Common myeloid progenitor, CD34-positive (primary cell): ENCODE measurements around the gene DNAJC15.

Experiments used
- CTCF ChIA-PET: fragments of 350-600 bp; sonication (Branson Sonifier 250); formaldehyde crosslinking; loops from one replicate; lab custom pipeline; 2021; ENCODE audit warnings: antibody characterized with exemption; lab: Charles Lee
- POLR2A ChIA-PET: fragments of 350-600 bp; sonication (Branson Sonifier 250); formaldehyde crosslinking; loops from one replicate; lab custom pipeline; 2021; ENCODE audit warnings: antibody characterized with exemption; lab: Charles Lee
- DNase-seq, 3 donors: peaks; one replicate each; pipeline versions ENCODE4 v3.0.0 to v3.0.0-alpha.2; 2013
- H3K27ac ChIP-seq, 2 experiments: 1 replicate in 1 of 2; 2 replicates in 1 of 2; pipeline ENCODE4 v1.7.0; 2013; ENCODE audit warnings: inconsistent platforms in 2 of 2, low read length in 2 of 2, mild to moderate bottlenecking in 2 of 2, low read depth in 1 of 2, moderate library complexity in 1 of 2; ENCODE audit not compliant: severe bottlenecking in 2 of 2, insufficient read depth in 1 of 2, poor library complexity in 1 of 2
- H3K27me3 ChIP-seq, 5 experiments: replicated peaks in 2 of 5; 1 replicate in 3 of 5; 2 replicates in 2 of 5; pipeline versions ENCODE4 v1.6.1 to v1.7.0; 2013; ENCODE audit warnings: low read length in 4 of 5, mild to moderate bottlenecking in 2 of 5, moderate library complexity in 2 of 5, inconsistent platforms in 1 of 5; ENCODE audit not compliant: insufficient read depth in 5 of 5, control insufficient read depth in 4 of 5
- H3K36me3 ChIP-seq, 4 experiments: 1 replicate in 2 of 4; 2 replicates in 2 of 4; pipeline versions ENCODE4 v1.6.1 to v1.7.0; 2013; ENCODE audit warnings: low read length in 3 of 4, control low read depth in 1 of 4, mild to moderate bottlenecking in 1 of 4; ENCODE audit not compliant: control insufficient read depth in 4 of 4, insufficient read depth in 4 of 4
- H3K4me1 ChIP-seq, 4 experiments: 1 replicate in 3 of 4; 2 replicates in 1 of 4; pipeline versions ENCODE4 v1.6.1 to v1.7.1; 2013; ENCODE audit warnings: low read length in 3 of 4, mild to moderate bottlenecking in 3 of 4, control low read depth in 1 of 4, inconsistent platforms in 1 of 4, moderate library complexity in 1 of 4; ENCODE audit not compliant: control insufficient read depth in 4 of 4, insufficient read depth in 4 of 4; ENCODE audit errors: control extremely low read depth in 1 of 4
- H3K4me3 ChIP-seq, 7 experiments: 1 replicate in 4 of 7; 2 replicates in 3 of 7; pipeline versions ENCODE4 v1.5.1 to v1.7.0; 2013; ENCODE audit warnings: mild to moderate bottlenecking in 7 of 7, low read length in 6 of 7, moderate library complexity in 6 of 7, inconsistent platforms in 2 of 7, low read depth in 2 of 7, control low read depth in 1 of 7; ENCODE audit not compliant: insufficient read depth in 4 of 7, control insufficient read depth in 1 of 7; ENCODE audit errors: extremely low read depth in 1 of 7
- H3K9me3 ChIP-seq, 5 experiments: 1 replicate in 4 of 5; 2 replicates in 1 of 5; pipeline versions ENCODE4 v1.6.1 to v1.7.1; 2013; ENCODE audit warnings: low read length in 4 of 5, mild to moderate bottlenecking in 2 of 5, inconsistent platforms in 1 of 5, low read depth in 1 of 5, moderate library complexity in 1 of 5; ENCODE audit not compliant: control insufficient read depth in 4 of 5, insufficient read depth in 2 of 5; ENCODE audit errors: control extremely low read depth in 1 of 5
- WGBS: methylation state at CpG from one replicate; pipeline ENCODE4 v1.1.5; 2013; ENCODE audit not compliant: insufficient coverage; 5-methylcytosine and 5-hydroxymethylcytosine counted together

DNAJC15 gene

DNA sequence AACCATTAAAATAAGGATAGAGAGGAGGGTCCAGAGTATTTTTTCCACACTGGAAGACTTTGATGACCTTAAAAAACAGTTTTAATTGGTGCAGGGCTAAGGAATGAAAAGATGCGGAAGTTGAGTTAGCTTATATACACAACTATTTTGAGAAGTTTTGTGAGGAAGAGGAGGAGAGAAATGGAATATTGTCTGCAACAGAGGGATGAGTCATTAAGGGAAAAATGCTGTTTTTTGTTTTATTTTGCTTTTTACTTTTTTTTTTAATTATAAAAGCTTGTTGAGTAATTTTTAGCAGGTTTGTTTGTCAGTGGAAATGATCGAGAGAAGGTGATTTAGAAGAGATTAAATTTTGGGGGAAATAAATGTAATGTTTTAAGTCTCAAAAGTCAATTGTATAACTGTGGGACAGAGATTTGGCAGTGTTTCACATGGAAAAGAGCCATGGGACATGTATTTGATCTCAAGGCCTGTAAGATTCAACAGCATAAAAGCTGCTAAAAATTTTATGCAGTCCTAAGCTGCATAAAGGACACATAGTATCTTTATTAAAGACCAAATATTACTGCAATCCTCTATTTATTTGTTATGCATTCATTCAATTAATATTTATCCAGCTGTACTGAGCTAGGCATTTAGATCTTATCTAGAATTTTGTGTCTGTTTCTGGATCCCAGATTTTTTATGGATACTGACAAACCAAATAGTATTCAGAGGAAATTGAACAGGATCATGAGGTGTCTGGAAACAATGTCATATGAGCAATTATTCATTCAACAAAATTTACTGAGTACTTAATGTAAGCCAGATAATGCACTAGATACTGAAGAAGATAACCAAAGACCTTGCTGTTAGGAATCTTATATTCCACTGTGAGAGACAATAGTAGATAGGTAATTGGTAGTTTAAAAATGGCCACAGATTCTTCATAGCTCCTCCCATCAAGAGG is 72.7 kb downstream of the DNAJC15 start:
- no peaks in the 10 kb centered on the region for H3K27me3 ChIP-seq
- WGBS: 96% methylated on average over 2 of the region's 2 CpGs
- peaks cover 0 to 8% (median 2%) of the 10 kb centered on the region in 5 experiments for H3K9me3 ChIP-seq
- peaks cover 0 to 3% (median 0%) of the 10 kb centered on the region in 4 experiments for H3K4me1 ChIP-seq
- ChIA-PET POLR2A (no interaction called here), CTCF (interaction anchor here (1.3 to 2.4 kb wide), 4 partner anchors 8 to 208 kb away, joined by 3 to 9 read pairs (median 4); no protein-coding TSS in a partner anchor)
- DNase-seq: no peak
- H3K36me3 ChIP-seq: no peaks in the 10 kb centered on the region
- H3K4me3 ChIP-seq: no peak overlapping the region
- H3K27ac ChIP-seq: no peak overlapping the region

- WGBS: 85% methylated on average over 2 of the region's 2 CpGs
- CTCF ChIA-PET: interaction anchor here (1.3 kb wide), 1 partner anchor 16 kb away, joined by 3 read pairs; no protein-coding TSS in a partner anchor
- no peaks in the 10 kb centered on the region for H3K27me3 ChIP-seq
- POLR2A ChIA-PET: no interaction called here
- no peak overlapping the region for H3K27ac ChIP-seq
- peaks cover 0 to 17% (median 2%) of the 10 kb centered on the region in 5 experiments for H3K9me3 ChIP-seq
- H3K4me3 ChIP-seq: no peak overlapping the region
- no peaks in the 10 kb centered on the region for H3K4me1 ChIP-seq
- DNase-seq: no peak
- H3K36me3 ChIP-seq: no peaks in the 10 kb centered on the region
Measured at GRCh38 chr13:43100667-43101066, 77.3 kb downstream of the DNAJC15 start.

DNA sequence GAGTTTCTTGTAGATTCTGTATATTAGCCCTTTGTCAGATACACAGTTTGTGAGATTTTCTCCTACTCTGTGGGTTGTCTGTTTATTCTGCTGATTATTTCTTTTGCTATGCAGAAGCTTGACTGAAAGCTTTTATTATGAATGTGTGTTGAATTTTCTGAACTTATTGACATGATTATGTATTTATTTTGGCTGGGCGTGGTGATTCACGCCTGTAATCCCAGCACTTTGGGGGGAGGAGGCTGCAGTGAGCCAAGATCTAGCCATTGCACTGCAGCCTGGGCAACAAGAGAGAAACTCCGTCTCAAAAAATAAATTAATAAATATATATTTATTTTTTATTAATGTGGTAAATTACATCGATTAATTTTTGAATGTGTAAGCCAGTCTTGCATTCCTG is 78.9 kb downstream of the DNAJC15 start:
- WGBS: 33% methylated on average over 1 of the region's 4 CpGs
- no peak overlapping the region for H3K27ac ChIP-seq
- H3K4me1 ChIP-seq: no peaks in the 10 kb centered on the region
- ChIA-PET POLR2A (no interaction called here), CTCF (no interaction called here)
- H3K9me3 ChIP-seq: peaks cover 0 to 17% (median 2%) of the 10 kb centered on the region in 5 experiments
- no peaks in the 10 kb centered on the region for H3K27me3 ChIP-seq
- DNase-seq: no peak
- H3K36me3 ChIP-seq: no peaks in the 10 kb centered on the region
- no peak overlapping the region for H3K4me3 ChIP-seq

DNA sequence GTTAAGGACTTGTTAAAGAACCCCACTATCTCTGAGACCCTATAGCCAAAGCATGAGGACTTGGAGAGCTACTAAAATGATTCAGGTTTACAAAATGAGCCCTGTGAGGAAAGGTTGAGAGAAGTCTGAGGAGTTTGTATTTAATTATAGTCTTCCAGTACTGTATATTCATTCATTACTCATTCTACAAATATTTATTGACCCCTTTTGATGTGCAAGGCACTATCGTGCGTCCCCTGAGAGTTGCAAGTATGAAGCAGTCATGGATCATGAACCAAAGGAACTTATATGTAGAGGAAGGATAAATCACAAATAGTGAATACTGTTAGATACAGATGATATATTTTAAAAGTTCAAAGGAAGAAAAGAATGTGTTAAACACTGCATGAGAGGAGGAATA is 84.4 kb downstream of the DNAJC15 start:
- WGBS: no CpG with 5 or more reads among the region's 2 CpGs
- Histone ChIP-seq H3K9me3 (no peaks in the 10 kb centered on the region), H3K4me1 (no peaks in the 10 kb centered on the region), H3K4me3 (no peak overlapping the region), H3K27ac (no peak overlapping the region), H3K36me3 (peaks cover 0 to 4% (median 2%) of the 10 kb centered on the region in 4 experiments), H3K27me3 (no peaks in the 10 kb centered on the region)
- ChIA-PET POLR2A (no interaction called here), CTCF (interaction anchor here (1.5 kb wide), 1 partner anchor 25 kb away, joined by 4 read pairs; no protein-coding TSS in a partner anchor)
- no peak for DNase-seq

- Histone ChIP-seq H3K27me3 (no peaks in the 10 kb centered on the region), H3K4me1 (no peaks in the 10 kb centered on the region), H3K27ac (no peak overlapping the region), H3K36me3 (peaks cover 0 to 4% (median 2%) of the 10 kb centered on the region in 4 experiments), H3K4me3 (no peak overlapping the region), H3K9me3 (no peaks in the 10 kb centered on the region)
- WGBS: 92% methylated on average over 5 of the region's 5 CpGs
- DNase-seq: no peak
- ChIA-PET POLR2A (no interaction called here), CTCF (interaction anchor here (1.0 kb wide), 1 partner anchor 23 kb away, joined by 3 read pairs; no protein-coding TSS in a partner anchor)
Measured at GRCh38 chr13:43110036-43110435, 86.7 kb downstream of the DNAJC15 start.

DNA sequence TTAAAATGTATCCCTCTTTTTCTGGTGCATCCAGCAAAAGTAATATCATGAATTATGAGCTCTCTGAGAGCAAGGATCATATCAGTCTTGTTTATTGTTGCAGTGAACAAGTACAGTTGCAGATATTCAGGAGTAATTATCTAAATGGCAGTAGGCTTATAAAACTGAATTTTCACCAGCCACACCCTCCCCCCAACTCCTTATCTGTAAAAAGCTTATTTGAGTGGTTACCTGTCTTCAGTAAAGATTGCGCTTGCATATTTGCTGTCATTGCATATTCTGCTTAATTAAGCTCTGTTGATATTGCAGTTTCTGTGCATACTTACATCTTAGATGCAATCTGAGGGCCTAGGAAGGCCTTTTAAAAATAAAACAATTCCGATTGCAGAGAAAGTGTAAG is 87.3 kb downstream of the DNAJC15 start:
- DNase-seq: no peak
- Histone ChIP-seq H3K4me3 (no peak overlapping the region), H3K9me3 (no peaks in the 10 kb centered on the region), H3K27me3 (no peaks in the 10 kb centered on the region), H3K4me1 (no peaks in the 10 kb centered on the region), H3K27ac (no peak overlapping the region), H3K36me3 (peaks cover 0 to 4% (median 2%) of the 10 kb centered on the region in 4 experiments)
- WGBS: 88% methylated on average over 2 of the region's 2 CpGs
- POLR2A ChIA-PET: no interaction called here
- CTCF ChIA-PET: interaction anchor here (1.0 kb wide), 1 partner anchor 23 kb away, joined by 3 read pairs; no protein-coding TSS in a partner anchor
